ENCODE data around the gene IFT122.
"Not testable (repeated sequence)": the region's sequence is repeated elsewhere in the genome, so short reads cannot be mapped to it uniquely, and the experiment has no call there.

The IFT122 gene

GRCh38 chr3:129515108-129515820, 75.2 kb downstream of the IFT122 start:
- not testable (repeated sequence) for H3K27me3 ChIP-seq (ENCODE audit: control insufficient read depth, insufficient read depth, low read length); H3K36me3 ChIP-seq (ENCODE audit: insufficient read depth, low read length); H3K9ac ChIP-seq (ENCODE audit: low read depth, low read length)

GRCh38 chr3:129515821-129516432, 75.9 kb downstream of the IFT122 start:
- H3K4me2 ChIP-seq (ENCODE audit: low read length); H3K4me3 ChIP-seq (ENCODE audit: low read length); H3K27me3 ChIP-seq (ENCODE audit: control insufficient read depth, insufficient read depth, low read length); H3K36me3 ChIP-seq (ENCODE audit: insufficient read depth, low read length); H3K9ac ChIP-seq (ENCODE audit: low read depth, low read length); H3K4me1 ChIP-seq (ENCODE audit: control insufficient read depth, insufficient read depth, low read length); H3K9me3 ChIP-seq (replicated peaks; ENCODE audit: low read length): not testable (repeated sequence)

More at GRCh38 chr3:129515108-129515820, 75.2 kb downstream of the IFT122 start:
- H3K4me3 ChIP-seq (ENCODE audit: low read length); H3K9me3 ChIP-seq (replicated peaks; ENCODE audit: low read length); H3K4me2 ChIP-seq (ENCODE audit: low read length); H3K4me1 ChIP-seq (ENCODE audit: control insufficient read depth, insufficient read depth, low read length): not testable (repeated sequence)

- H3K27me3 ChIP-seq (ENCODE audit: control insufficient read depth, insufficient read depth, low read length) = no peaks in the 10 kb centered on the region
- H3K36me3 ChIP-seq (ENCODE audit: insufficient read depth, low read length) = no peaks in the 10 kb centered on the region
Observed at GRCh38 chr3:129517516-129517915, 77.5 kb downstream of the IFT122 start.

GRCh38 chr3:129518038-129518561, 78.1 kb downstream of the IFT122 start:
- H3K4me3 ChIP-seq (ENCODE audit: low read length) = no peak overlapping the region
- H3K4me2 ChIP-seq (ENCODE audit: low read length) = no peak overlapping the region
- H3K27me3 ChIP-seq (ENCODE audit: control insufficient read depth, insufficient read depth, low read length) = no peaks in the 10 kb centered on the region
- no peaks in the 10 kb centered on the region for H3K4me1 ChIP-seq (ENCODE audit: control insufficient read depth, insufficient read depth, low read length)
- H3K9me3 ChIP-seq (replicated peaks; ENCODE audit: low read length) = no peaks in the 10 kb centered on the region
- H3K36me3 ChIP-seq (ENCODE audit: insufficient read depth, low read length) = no peaks in the 10 kb centered on the region
- H3K9ac ChIP-seq (ENCODE audit: low read depth, low read length) = no peak overlapping the region

More at GRCh38 chr3:129517516-129517915, 77.5 kb downstream of the IFT122 start:
- Histone ChIP-seq H3K9me3 (replicated peaks; ENCODE audit: low read length) (no peaks in the 10 kb centered on the region), H3K4me1 (ENCODE audit: control insufficient read depth, insufficient read depth, low read length) (no peaks in the 10 kb centered on the region), H3K4me3 (ENCODE audit: low read length) (no peak overlapping the region), H3K4me2 (ENCODE audit: low read length) (no peak overlapping the region), H3K9ac (ENCODE audit: low read depth, low read length) (no peak overlapping the region)

GRCh38 chr3:129518581-129518980, 78.6 kb downstream of the IFT122 start:
- Histone ChIP-seq H3K27me3 (ENCODE audit: control insufficient read depth, insufficient read depth, low read length) (no peaks in the 10 kb centered on the region), H3K9ac (ENCODE audit: low read depth, low read length) (no peak overlapping the region), H3K4me1 (ENCODE audit: control insufficient read depth, insufficient read depth, low read length) (no peaks in the 10 kb centered on the region), H3K4me2 (ENCODE audit: low read length) (no peak overlapping the region), H3K4me3 (ENCODE audit: low read length) (no peak overlapping the region), H3K36me3 (ENCODE audit: insufficient read depth, low read length) (no peaks in the 10 kb centered on the region), H3K9me3 (replicated peaks; ENCODE audit: low read length) (no peaks in the 10 kb centered on the region)

GRCh38 chr3:129519449-129519848, 79.4 kb downstream of the IFT122 start:
- H3K4me2 ChIP-seq (ENCODE audit: low read length) = no peak overlapping the region
- H3K9ac ChIP-seq (ENCODE audit: low read depth, low read length) = no peak overlapping the region
- H3K27me3 ChIP-seq (ENCODE audit: control insufficient read depth, insufficient read depth, low read length) = no peaks in the 10 kb centered on the region
- no peak overlapping the region for H3K4me3 ChIP-seq (ENCODE audit: low read length)
- H3K4me1 ChIP-seq (ENCODE audit: control insufficient read depth, insufficient read depth, low read length) = no peaks in the 10 kb centered on the region
- no peaks in the 10 kb centered on the region for H3K36me3 ChIP-seq (ENCODE audit: insufficient read depth, low read length)
- no peaks in the 10 kb centered on the region for H3K9me3 ChIP-seq (replicated peaks; ENCODE audit: low read length)

- no peak overlapping the region for H3K4me3 ChIP-seq (ENCODE audit: low read length)
- no peaks in the 10 kb centered on the region for H3K4me1 ChIP-seq (ENCODE audit: control insufficient read depth, insufficient read depth, low read length)
- no peak overlapping the region for H3K9ac ChIP-seq (ENCODE audit: low read depth, low read length)
- H3K9me3 ChIP-seq (replicated peaks; ENCODE audit: low read length) = no peaks in the 10 kb centered on the region
- no peaks in the 10 kb centered on the region for H3K36me3 ChIP-seq (ENCODE audit: insufficient read depth, low read length)
- no peak overlapping the region for H3K4me2 ChIP-seq (ENCODE audit: low read length)
- H3K27me3 ChIP-seq (ENCODE audit: control insufficient read depth, insufficient read depth, low read length) = no peaks in the 10 kb centered on the region
Observed at GRCh38 chr3:129519896-129520715, 80.1 kb downstream of the IFT122 start.

- H3K4me1 ChIP-seq (ENCODE audit: control insufficient read depth, insufficient read depth, low read length) = no peaks in the 10 kb centered on the region
- no peaks in the 10 kb centered on the region for H3K9me3 ChIP-seq (replicated peaks; ENCODE audit: low read length)
- no peaks in the 10 kb centered on the region for H3K36me3 ChIP-seq (ENCODE audit: insufficient read depth, low read length)
- H3K27me3 ChIP-seq (ENCODE audit: control insufficient read depth, insufficient read depth, low read length) = no peaks in the 10 kb centered on the region
- H3K4me2 ChIP-seq (ENCODE audit: low read length) = no peak overlapping the region
- no peak overlapping the region for H3K4me3 ChIP-seq (ENCODE audit: low read length)
- H3K9ac ChIP-seq (ENCODE audit: low read depth, low read length) = no peak overlapping the region
Observed at GRCh38 chr3:129520960-129521359, 80.9 kb downstream of the IFT122 start.

- no peaks in the 10 kb centered on the region for H3K4me1 ChIP-seq (ENCODE audit: control insufficient read depth, insufficient read depth, low read length)
- no peak overlapping the region for H3K4me2 ChIP-seq (ENCODE audit: low read length)
- H3K9ac ChIP-seq (ENCODE audit: low read depth, low read length) = no peak overlapping the region
- H3K36me3 ChIP-seq (ENCODE audit: insufficient read depth, low read length) = no peaks in the 10 kb centered on the region
- no peaks in the 10 kb centered on the region for H3K9me3 ChIP-seq (replicated peaks; ENCODE audit: low read length)
- no peaks in the 10 kb centered on the region for H3K27me3 ChIP-seq (ENCODE audit: control insufficient read depth, insufficient read depth, low read length)
- H3K4me3 ChIP-seq (ENCODE audit: low read length) = no peak overlapping the region
Observed at GRCh38 chr3:129521611-129522010, 81.6 kb downstream of the IFT122 start.

- Histone ChIP-seq H3K4me1 (ENCODE audit: control insufficient read depth, insufficient read depth, low read length) (no peaks in the 10 kb centered on the region), H3K4me2 (ENCODE audit: low read length) (no peak overlapping the region), H3K9me3 (replicated peaks; ENCODE audit: low read length) (no peaks in the 10 kb centered on the region), H3K27me3 (ENCODE audit: control insufficient read depth, insufficient read depth, low read length) (no peaks in the 10 kb centered on the region), H3K9ac (ENCODE audit: low read depth, low read length) (no peak overlapping the region), H3K4me3 (ENCODE audit: low read length) (no peak overlapping the region), H3K36me3 (ENCODE audit: insufficient read depth, low read length) (no peaks in the 10 kb centered on the region)
Observed at GRCh38 chr3:129522953-129523352, 82.9 kb downstream of the IFT122 start.

- H3K4me1 ChIP-seq (ENCODE audit: control insufficient read depth, insufficient read depth, low read length) = no peaks in the 10 kb centered on the region
- H3K27me3 ChIP-seq (ENCODE audit: control insufficient read depth, insufficient read depth, low read length) = no peaks in the 10 kb centered on the region
- H3K4me3 ChIP-seq (ENCODE audit: low read length) = no peak overlapping the region
- H3K4me2 ChIP-seq (ENCODE audit: low read length) = no peak overlapping the region
- no peak overlapping the region for H3K9ac ChIP-seq (ENCODE audit: low read depth, low read length)
- no peaks in the 10 kb centered on the region for H3K36me3 ChIP-seq (ENCODE audit: insufficient read depth, low read length)
- no peaks in the 10 kb centered on the region for H3K9me3 ChIP-seq (replicated peaks; ENCODE audit: low read length)
Observed at GRCh38 chr3:129524081-129524480, 84.1 kb downstream of the IFT122 start.

Measured in skeletal muscle satellite cell (primary cell).